ENCODE results near the gene RXRG. TPM values are rescaled to one million over a fixed set of nuclear protein-coding genes. Genes with fewer than 3 reads are reported as not detected.
A peak's percentile ranks its signal among the peaks of the same experiment; 100 is the strongest.

Gene RXRG
- total RNA-seq, 4 donors from 2014 or later, result 0.72 to 1.8 (median 1.3) TPM

DNA sequence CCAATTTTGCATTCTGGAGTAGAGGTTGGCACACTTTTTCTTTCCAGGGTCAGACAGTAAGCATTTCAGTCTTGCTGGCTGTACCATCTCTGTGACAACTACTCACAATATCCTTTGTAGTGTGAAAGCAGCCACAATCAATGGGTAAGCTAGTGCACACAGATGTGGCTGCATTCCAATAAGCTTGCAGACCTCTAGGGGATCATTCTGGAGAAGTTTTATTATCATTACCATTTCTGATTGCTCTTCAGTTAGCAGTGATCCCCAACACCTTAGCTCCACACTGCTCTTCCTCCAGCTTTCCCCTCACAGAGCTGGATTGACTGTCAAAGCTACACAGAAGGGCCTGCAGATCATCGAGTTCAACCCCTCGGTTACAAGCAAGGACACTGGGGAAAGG lies 9.1 kb downstream of the RXRG start:
- H3K4me1 ChIP-seq, result no peaks in the 10 kb centered on the region
- DNase-seq (ENCODE audit: low spot score in 2 of 2), result no peak
- no peaks in the 10 kb centered on the region for H3K36me3 ChIP-seq
- peaks cover 2% of the 10 kb centered on the region for H3K27me3 ChIP-seq
- H3K9me3 ChIP-seq, result no peaks in the 10 kb centered on the region
- TF ChIP-seq EP300 (IDR thresholded peaks at IDR 0.05) (no peak), POLR2AphosphoS5 (IDR thresholded peaks at IDR 0.05) (no peak)
- no peak overlapping the region for H3K4me3 ChIP-seq
- 86% methylated on average over 2 of the region's 2 CpGs for WGBS
- H3K27ac ChIP-seq, result no peak overlapping the region

DNA sequence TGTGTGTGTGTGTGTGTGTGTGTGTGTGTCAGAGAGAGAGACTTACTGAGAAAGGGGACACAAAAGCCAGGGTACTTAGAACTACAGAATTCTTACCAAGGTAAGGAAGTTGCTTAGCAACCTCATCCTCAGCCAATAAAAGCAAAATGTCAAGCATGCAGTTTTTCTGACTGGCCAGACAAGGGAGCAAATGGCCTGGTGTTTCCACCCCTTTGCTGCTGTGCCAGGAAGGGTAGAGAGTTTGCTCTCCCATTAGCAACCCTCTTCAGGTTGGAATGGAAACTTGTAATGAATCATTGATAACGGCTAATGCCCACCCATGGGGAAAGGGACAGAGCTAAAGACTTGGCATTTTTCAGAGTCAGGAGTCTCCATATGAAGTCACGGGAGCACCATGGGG lies 10.6 kb downstream of the RXRG start:
- 48% methylated on average over 2 of the region's 2 CpGs for WGBS
- Histone ChIP-seq H3K9me3 (no peaks in the 10 kb centered on the region), H3K36me3 (no peaks in the 10 kb centered on the region), H3K27me3 (no peaks in the 10 kb centered on the region), H3K27ac (no peak overlapping the region), H3K4me3 (no peak overlapping the region), H3K4me1 (no peaks in the 10 kb centered on the region)
- DNase-seq (ENCODE audit: low spot score in 2 of 2), result no peak
- TF ChIP-seq EP300 (IDR thresholded peaks at IDR 0.05), result no peak
- TF ChIP-seq POLR2A (IDR thresholded peaks at IDR 0.05), result no peak
- no peak for TF ChIP-seq POLR2AphosphoS5 (IDR thresholded peaks at IDR 0.05)
- TF ChIP-seq CTCF (IDR thresholded peaks at IDR 0.05), result no peak

- no peaks in the 10 kb centered on the region for H3K27me3 ChIP-seq
- H3K9me3 ChIP-seq, result no peaks in the 10 kb centered on the region
- H3K4me3 ChIP-seq, result no peak overlapping the region
- H3K4me1 ChIP-seq, result no peaks in the 10 kb centered on the region
- H3K36me3 ChIP-seq, result no peaks in the 10 kb centered on the region
- DNase-seq (ENCODE audit: low spot score in 2 of 2), result no peak
- WGBS, result 86% methylated on average over 4 of the region's 4 CpGs
- TF ChIP-seq POLR2AphosphoS5 (IDR thresholded peaks at IDR 0.05) (no peak), POLR2A (IDR thresholded peaks at IDR 0.05) (no peak), EP300 (IDR thresholded peaks at IDR 0.05) (no peak), CTCF (IDR thresholded peaks at IDR 0.05) (no peak)
- no peak overlapping the region for H3K27ac ChIP-seq
Measured at GRCh38 chr1:165431079-165431478, 13.8 kb downstream of the RXRG start.

- DNase-seq (ENCODE audit: low spot score in 2 of 2), result no peak
- H3K9me3 ChIP-seq, result no peaks in the 10 kb centered on the region
- H3K36me3 ChIP-seq, result no peaks in the 10 kb centered on the region
- WGBS, result 88% methylated on average over 2 of the region's 2 CpGs
- no peaks in the 10 kb centered on the region for H3K4me1 ChIP-seq
- no peaks in the 10 kb centered on the region for H3K27me3 ChIP-seq
- TF ChIP-seq EP300 (IDR thresholded peaks at IDR 0.05), result no peak
- no peak for TF ChIP-seq CTCF (IDR thresholded peaks at IDR 0.05)
- TF ChIP-seq POLR2AphosphoS5 (IDR thresholded peaks at IDR 0.05), result no peak
- no peak for TF ChIP-seq POLR2A (IDR thresholded peaks at IDR 0.05)
- no peak overlapping the region for H3K4me3 ChIP-seq
- no peak overlapping the region for H3K27ac ChIP-seq
Measured at GRCh38 chr1:165426745-165427144, 18.2 kb downstream of the RXRG start.

DNA sequence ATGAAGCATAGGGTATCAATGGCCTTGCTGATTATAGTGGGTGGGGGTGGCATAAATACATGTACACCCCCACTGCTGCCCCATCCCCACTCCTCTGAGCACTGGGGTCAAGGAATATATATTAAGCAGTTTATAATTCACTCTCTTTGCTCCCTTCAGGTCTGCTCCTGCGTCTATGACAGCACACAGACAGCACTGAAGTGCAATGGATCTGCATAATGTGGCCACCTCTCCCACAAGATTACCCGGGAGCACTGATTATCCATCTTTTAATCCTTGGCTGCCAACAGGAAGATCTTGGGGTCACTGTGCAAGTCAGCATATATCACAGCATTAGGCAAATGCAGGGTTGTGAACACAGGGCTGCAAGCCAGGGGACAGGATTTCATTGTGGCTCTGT lies 19.3 kb downstream of the RXRG start:
- no peaks in the 10 kb centered on the region for H3K36me3 ChIP-seq
- no peak overlapping the region for H3K27ac ChIP-seq
- TF ChIP-seq POLR2A (IDR thresholded peaks at IDR 0.05) (no peak), EP300 (IDR thresholded peaks at IDR 0.05) (no peak)
- 70% methylated on average over 2 of the region's 2 CpGs for WGBS
- no peak overlapping the region for H3K4me3 ChIP-seq
- H3K9me3 ChIP-seq, result no peaks in the 10 kb centered on the region
- H3K27me3 ChIP-seq, result no peaks in the 10 kb centered on the region
- DNase-seq (ENCODE audit: low spot score in 2 of 2), result no peak
- H3K4me1 ChIP-seq, result no peaks in the 10 kb centered on the region

GRCh38 chr1:165424454-165425216 lies 20.3 kb downstream of the RXRG start:
- WGBS, result 56% methylated on average over 10 of the region's 10 CpGs
- H3K27ac ChIP-seq, result peak overlapping the region; percentile 10

More at GRCh38 chr1:165424454-165425216, 20.3 kb downstream of the RXRG start:
- Histone ChIP-seq H3K27me3 (no peaks in the 10 kb centered on the region), H3K4me1 (no peaks in the 10 kb centered on the region), H3K36me3 (no peaks in the 10 kb centered on the region), H3K9me3 (no peaks in the 10 kb centered on the region), H3K4me3 (no peak overlapping the region)
- no peak for DNase-seq (ENCODE audit: low spot score in 2 of 2)
- TF ChIP-seq POLR2AphosphoS5 (IDR thresholded peaks at IDR 0.05), result no peak
- TF ChIP-seq CTCF (IDR thresholded peaks at IDR 0.05), result no peak
- no peak for TF ChIP-seq EP300 (IDR thresholded peaks at IDR 0.05)
- no peak for TF ChIP-seq POLR2A (IDR thresholded peaks at IDR 0.05)

Measured in suprapubic skin (tissue), 4 donors.